Thoracic aorta (tissue), 2 donors: ENCODE measurements around the gene LHX5. TPM values are rescaled to one million over a fixed set of nuclear protein-coding genes. Genes with fewer than 3 reads are reported as not detected.

Experiments used
- ATAC-seq: fragments of 150-250 bp; one replicate; pipeline ENCODE4 v1.8.0; 2017; ENCODE audit warnings: low read depth; ENCODE audit not compliant: insufficient number of reproducible peaks, low FRiP score
- DNase-seq: peaks from one replicate; pipeline ENCODE4 v3.0.0-alpha.2; 2020; ENCODE audit warnings: low spot score
- H3K27ac ChIP-seq, 2 donors: fragments of 200-600 bp; sonication (generic); 1 replicate in 1 of 2; 2 replicates in 1 of 2; pipeline ENCODE4 v1.5.1; 2016; ENCODE audit warnings: mild to moderate bottlenecking in 2 of 2, moderate library complexity in 2 of 2
- H3K27me3 ChIP-seq: fragments of 200-600 bp; sonication (generic); replicated peaks from 2 replicates; pipeline ENCODE4 v1.6.0; 2016; ENCODE audit warnings: mild to moderate bottlenecking; ENCODE audit not compliant: insufficient read depth
- H3K36me3 ChIP-seq: fragments of 200-600 bp; sonication (generic); one replicate; pipeline ENCODE4 v1.5.1; 2016
- H3K4me1 ChIP-seq, 2 donors: fragments of 200-600 bp; sonication (generic); 1 replicate in 1 of 2; 2 replicates in 1 of 2; pipeline versions ENCODE4 v1.5.1 to v1.6.0; 2016; ENCODE audit warnings: low read depth in 2 of 2, mild to moderate bottlenecking in 1 of 2; ENCODE audit not compliant: control insufficient read depth in 1 of 2
- H3K4me3 ChIP-seq: fragments of 200-600 bp; sonication (generic); 2 replicates; pipeline ENCODE4 v1.5.1; 2016; ENCODE audit warnings: mild to moderate bottlenecking
- H3K9me3 ChIP-seq: fragments of 200-600 bp; sonication (generic); 2 replicates; pipeline ENCODE4 v1.5.1; 2016
- total RNA-seq, 2 donors: library from RNA; depleted of rRNA; stranded (reverse); fragments of >200 nt; gene quantifications; one replicate each; pipeline versions ENCODE4 v1.1.0 to v1.2.3, GENCODE V29; 2016
- TF ChIP-seq, protein P1 (sequence below): fragments of 200-600 bp; sonication (generic); IDR thresholded peaks from one replicate; pipeline ENCODE4 v1.5.1; 2019; ENCODE audit warnings: antibody characterized with exemption

LHX5 gene
- total RNA-seq, 2 donors from 2014 or later: not detected

DNA sequence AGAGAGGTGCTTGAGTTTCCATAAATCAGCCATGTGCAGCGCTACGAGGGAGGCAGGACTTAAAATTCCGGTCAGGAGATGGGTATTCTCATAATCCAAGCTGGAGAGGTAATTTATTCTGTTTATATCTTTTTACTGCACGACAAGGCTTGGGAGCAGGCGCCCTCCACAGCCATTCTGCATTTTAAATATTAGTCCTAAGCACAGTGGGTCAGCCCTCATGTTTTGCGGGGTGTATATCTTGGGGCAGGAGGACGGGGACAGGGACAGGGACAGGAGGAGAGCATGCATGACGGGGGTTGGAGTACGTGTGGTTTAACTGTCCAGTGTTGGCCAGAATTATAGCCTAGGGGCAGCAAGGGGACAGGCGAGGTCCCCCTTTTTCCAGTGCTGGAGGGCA is 14.5 kb downstream of the LHX5 start:
- Histone ChIP-seq H3K36me3 (no peaks in the 10 kb centered on the region), H3K9me3 (no peaks in the 10 kb centered on the region), H3K4me1 (no peaks in the 10 kb centered on the region), H3K27ac (no peak overlapping the region), H3K4me3 (no peak overlapping the region), H3K27me3 (no peaks in the 10 kb centered on the region)
- TF ChIP-seq, protein P1, sequence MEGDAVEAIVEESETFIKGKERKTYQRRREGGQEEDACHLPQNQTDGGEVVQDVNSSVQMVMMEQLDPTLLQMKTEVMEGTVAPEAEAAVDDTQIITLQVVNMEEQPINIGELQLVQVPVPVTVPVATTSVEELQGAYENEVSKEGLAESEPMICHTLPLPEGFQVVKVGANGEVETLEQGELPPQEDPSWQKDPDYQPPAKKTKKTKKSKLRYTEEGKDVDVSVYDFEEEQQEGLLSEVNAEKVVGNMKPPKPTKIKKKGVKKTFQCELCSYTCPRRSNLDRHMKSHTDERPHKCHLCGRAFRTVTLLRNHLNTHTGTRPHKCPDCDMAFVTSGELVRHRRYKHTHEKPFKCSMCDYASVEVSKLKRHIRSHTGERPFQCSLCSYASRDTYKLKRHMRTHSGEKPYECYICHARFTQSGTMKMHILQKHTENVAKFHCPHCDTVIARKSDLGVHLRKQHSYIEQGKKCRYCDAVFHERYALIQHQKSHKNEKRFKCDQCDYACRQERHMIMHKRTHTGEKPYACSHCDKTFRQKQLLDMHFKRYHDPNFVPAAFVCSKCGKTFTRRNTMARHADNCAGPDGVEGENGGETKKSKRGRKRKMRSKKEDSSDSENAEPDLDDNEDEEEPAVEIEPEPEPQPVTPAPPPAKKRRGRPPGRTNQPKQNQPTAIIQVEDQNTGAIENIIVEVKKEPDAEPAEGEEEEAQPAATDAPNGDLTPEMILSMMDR: no peak
- no peak for ATAC-seq
- DNase-seq: no peak

DNA sequence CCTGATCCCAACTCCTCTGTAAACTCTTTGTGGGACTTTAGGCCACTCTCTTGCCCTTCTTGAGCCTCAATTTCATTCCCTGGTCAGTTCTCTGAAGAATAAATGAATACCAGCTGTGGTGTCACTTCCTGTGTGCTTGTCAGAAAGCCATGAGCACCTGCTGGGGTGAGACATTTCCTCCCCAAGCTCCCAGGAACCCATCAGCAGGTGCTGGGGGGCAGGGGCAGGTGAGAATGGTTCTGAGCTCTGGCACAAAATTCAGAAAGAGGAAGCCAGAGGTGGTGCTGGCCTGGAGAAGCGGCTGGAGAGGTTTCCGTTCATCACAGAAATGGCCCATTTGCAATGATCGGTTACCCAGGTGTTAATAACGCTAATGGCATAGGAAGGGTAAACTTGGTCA is 14.9 kb downstream of the LHX5 start:
- TF ChIP-seq, protein P1: no peak
- H3K27ac ChIP-seq: no peak overlapping the region
- H3K4me1 ChIP-seq: no peaks in the 10 kb centered on the region
- DNase-seq (no peak), ATAC-seq (no peak)
- H3K27me3 ChIP-seq: no peaks in the 10 kb centered on the region
- no peak overlapping the region for H3K4me3 ChIP-seq
- H3K9me3 ChIP-seq: no peaks in the 10 kb centered on the region
- no peaks in the 10 kb centered on the region for H3K36me3 ChIP-seq

DNA sequence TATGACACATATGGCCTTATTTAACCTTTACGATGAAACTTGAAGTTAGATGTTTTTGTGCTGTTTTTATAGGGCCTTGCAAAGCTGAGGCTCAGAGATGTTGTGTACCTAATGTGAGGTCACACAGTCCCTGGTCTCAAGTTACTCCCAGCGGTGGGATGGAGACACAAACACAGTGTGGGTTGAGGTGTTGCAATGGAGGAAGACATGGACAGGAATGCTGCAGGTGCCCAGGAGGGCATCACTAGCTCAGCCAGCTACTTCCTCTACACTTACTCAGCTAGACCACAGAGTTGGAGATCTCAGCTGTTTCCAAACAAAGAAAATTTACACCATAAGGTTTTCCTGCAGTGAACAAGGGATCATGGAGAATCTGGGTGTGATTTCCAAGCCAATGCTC is 15.5 kb downstream of the LHX5 start:
- TF ChIP-seq, protein P1: no peak
- H3K4me3 ChIP-seq: no peak overlapping the region
- H3K27ac ChIP-seq: no peak overlapping the region
- H3K36me3 ChIP-seq: no peaks in the 10 kb centered on the region
- no peak for DNase-seq
- H3K27me3 ChIP-seq: no peaks in the 10 kb centered on the region
- no peak for ATAC-seq
- no peaks in the 10 kb centered on the region for H3K4me1 ChIP-seq
- H3K9me3 ChIP-seq: no peaks in the 10 kb centered on the region

DNA sequence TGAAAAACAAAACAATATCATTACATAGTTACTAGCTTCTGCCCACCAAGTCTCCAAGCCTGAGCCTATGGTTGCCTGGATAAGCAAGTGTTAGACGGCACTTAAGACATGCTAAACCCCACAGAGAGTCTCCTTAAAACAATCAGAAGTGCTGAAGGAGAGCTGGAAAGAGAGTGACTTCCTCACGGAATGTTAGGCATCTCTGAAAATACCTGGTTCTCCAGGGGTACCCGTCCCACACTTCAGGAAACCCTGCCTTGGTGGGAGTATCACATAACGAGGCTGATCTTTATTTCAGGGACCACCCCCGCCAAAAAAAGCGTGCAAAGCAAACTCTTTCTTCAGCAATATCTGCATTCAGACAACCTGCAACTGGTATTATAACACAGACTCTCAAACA is 18.3 kb downstream of the LHX5 start:
- Histone ChIP-seq H3K36me3 (no peaks in the 10 kb centered on the region), H3K9me3 (no peaks in the 10 kb centered on the region), H3K4me3 (no peak overlapping the region), H3K4me1 (no peaks in the 10 kb centered on the region), H3K27ac (no peak overlapping the region), H3K27me3 (no peaks in the 10 kb centered on the region)
- TF ChIP-seq, protein P1: no peak
- ATAC-seq (no peak), DNase-seq (no peak)

DNA sequence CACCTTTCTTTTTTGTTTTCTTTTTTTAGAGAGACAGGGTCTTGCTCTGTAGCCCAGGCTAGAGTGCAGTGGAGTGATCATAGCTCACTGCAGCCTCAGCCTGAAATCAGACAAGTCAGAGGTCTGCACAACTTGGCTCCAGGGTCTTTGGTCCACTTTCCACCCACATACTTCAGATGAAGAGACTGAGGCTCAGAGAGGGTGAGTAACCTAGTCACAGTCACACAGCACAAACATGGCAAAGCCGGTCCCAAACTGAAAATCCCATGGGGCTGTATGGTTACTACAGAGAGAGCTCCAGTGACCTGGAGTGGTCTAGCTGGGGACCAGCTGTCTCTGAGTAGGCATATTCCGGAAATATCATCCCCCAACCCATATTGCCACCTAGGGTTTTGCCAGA is 19.2 kb downstream of the LHX5 start:
- Histone ChIP-seq H3K36me3 (no peaks in the 10 kb centered on the region), H3K27ac (no peak overlapping the region), H3K4me3 (no peak overlapping the region), H3K27me3 (no peaks in the 10 kb centered on the region), H3K9me3 (no peaks in the 10 kb centered on the region), H3K4me1 (no peaks in the 10 kb centered on the region)
- ATAC-seq (no peak), DNase-seq (no peak)
- TF ChIP-seq, protein P1: no peak
